Gastroesophageal sphincter (tissue), 4 donors: Measurements from ENCODE around the gene CCDC197. TPM values are rescaled to one million over a fixed set of nuclear protein-coding genes. Genes with fewer than 3 reads are reported as not detected.

ENCODE experiments used
- ATAC-seq: fragments of 150-250 bp; one replicate; pipeline ENCODE4 v1.9.1; 2016; ENCODE audit warnings: mild to moderate bottlenecking, moderate library complexity
- H3K27ac ChIP-seq, 4 donors: fragments of 200-600 bp; sonication (generic) in 3 of 4; 1 replicate in 3 of 4; 2 replicates in 1 of 4; pipeline ENCODE4 v1.5.1; 2016 to 2019
- H3K27me3 ChIP-seq: fragments of 200-600 bp; sonication (generic); one replicate; pipeline ENCODE4 v1.5.1; 2019
- H3K36me3 ChIP-seq, 2 donors: fragments of 200-600 bp; sonication (generic); one replicate each; pipeline ENCODE4 v1.5.1; 2019; ENCODE audit warnings: control low read depth in 1 of 2
- H3K4me1 ChIP-seq, 3 donors: fragments of 200-600 bp; sonication (generic); 1 replicate in 2 of 3; 2 replicates in 1 of 3; pipeline ENCODE4 v1.5.1; 2016 to 2019; ENCODE audit warnings: control low read depth in 2 of 3
- H3K4me3 ChIP-seq, 2 donors: fragments of 200-600 bp; sonication (generic); one replicate each; pipeline ENCODE4 v1.5.1; 2019; ENCODE audit warnings: mild to moderate bottlenecking in 1 of 2, moderate library complexity in 1 of 2
- H3K9me3 ChIP-seq, 3 donors: fragments of 200-600 bp; sonication (generic); one replicate each; pipeline ENCODE4 v1.5.1; 2017 to 2019; ENCODE audit warnings: control low read depth in 2 of 3
- EP300 ChIP-seq: sonication (generic); formaldehyde crosslinking; IDR thresholded peaks from one replicate; pipeline ENCODE4 v1.6.1; 2017; ENCODE audit warnings: antibody characterized with exemption, mild to moderate bottlenecking
- POLR2A ChIP-seq, 2 donors: fragments of 450-650 bp; IDR thresholded peaks; one replicate each; pipeline ENCODE4 v1.6.1; 2017; ENCODE audit warnings: antibody characterized with exemption in 2 of 2, mild to moderate bottlenecking in 2 of 2, moderate library complexity in 1 of 2
- POLR2AphosphoS5 ChIP-seq: sonication (generic); formaldehyde crosslinking; IDR thresholded peaks from one replicate; pipeline ENCODE4 v1.6.1; 2017; ENCODE audit warnings: antibody characterized with exemption
- WGBS, 2 donors: methylation state at CpG; one replicate each; pipeline ENCODE4 v1.1.5; 2018; ENCODE audit warnings: low coverage in 1 of 2; 5-methylcytosine and 5-hydroxymethylcytosine counted together
- total RNA-seq, 4 donors: library from RNA; depleted of rRNA; stranded (reverse); fragments of >200 nt; gene quantifications; one replicate each; pipeline ENCODE4 v1.1.0, GENCODE V29; 2016
- TF ChIP-seq, protein P1 (sequence below), 4 experiments: fragments of 200-600 bp in 2 of 4; fragments of 450-650 bp in 2 of 4; sonication (generic) in 1 of 4; IDR thresholded peaks; one replicate each; pipeline ENCODE4 v1.5.1; 2017 to 2019; ENCODE audit warnings: antibody characterized with exemption in 4 of 4, mild to moderate bottlenecking in 2 of 4, moderate library complexity in 2 of 4

The CCDC197 gene
- not detected for total RNA-seq

DNA sequence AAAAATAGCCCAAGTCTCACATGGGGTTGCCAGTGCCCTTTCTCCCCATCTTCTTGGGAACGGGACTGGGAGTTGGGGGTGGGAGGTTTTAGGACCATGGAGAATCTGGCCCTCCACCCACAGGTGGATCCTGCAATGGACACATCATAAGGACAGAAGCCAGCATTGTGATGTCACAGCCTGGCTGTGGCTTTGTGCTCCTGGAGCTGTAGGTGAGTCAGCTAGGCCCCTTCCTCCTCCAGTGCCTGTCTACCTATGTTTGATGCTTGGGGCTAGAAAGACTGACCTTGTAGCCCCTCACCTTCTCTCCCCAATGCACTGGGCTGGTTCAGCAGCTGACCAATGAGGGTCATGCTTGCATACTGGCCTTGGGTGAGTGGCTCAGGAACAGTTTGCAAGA is at the start of gene CCDC197:
Gene CCDC197, plus strand, starts transcription at position 220 of the 400 bp plus-strand sequence. CDS start 831 bp downstream, outside the sequence.
- Histone ChIP-seq H3K4me1 (peaks cover 0 to 47% (median 22%) of the 10 kb centered on the region in 3 donors), H3K27ac (peak within 1 kb of the TSS in 3 of 4 donors; percentile 84 to 89 (median 85)), H3K27me3 (no peaks in the 10 kb centered on the region), H3K36me3 (no peaks in the 10 kb centered on the region), H3K9me3 (no peaks in the 10 kb centered on the region), H3K4me3 (no peak within 1 kb of the TSS)
- TF ChIP-seq, protein P1, sequence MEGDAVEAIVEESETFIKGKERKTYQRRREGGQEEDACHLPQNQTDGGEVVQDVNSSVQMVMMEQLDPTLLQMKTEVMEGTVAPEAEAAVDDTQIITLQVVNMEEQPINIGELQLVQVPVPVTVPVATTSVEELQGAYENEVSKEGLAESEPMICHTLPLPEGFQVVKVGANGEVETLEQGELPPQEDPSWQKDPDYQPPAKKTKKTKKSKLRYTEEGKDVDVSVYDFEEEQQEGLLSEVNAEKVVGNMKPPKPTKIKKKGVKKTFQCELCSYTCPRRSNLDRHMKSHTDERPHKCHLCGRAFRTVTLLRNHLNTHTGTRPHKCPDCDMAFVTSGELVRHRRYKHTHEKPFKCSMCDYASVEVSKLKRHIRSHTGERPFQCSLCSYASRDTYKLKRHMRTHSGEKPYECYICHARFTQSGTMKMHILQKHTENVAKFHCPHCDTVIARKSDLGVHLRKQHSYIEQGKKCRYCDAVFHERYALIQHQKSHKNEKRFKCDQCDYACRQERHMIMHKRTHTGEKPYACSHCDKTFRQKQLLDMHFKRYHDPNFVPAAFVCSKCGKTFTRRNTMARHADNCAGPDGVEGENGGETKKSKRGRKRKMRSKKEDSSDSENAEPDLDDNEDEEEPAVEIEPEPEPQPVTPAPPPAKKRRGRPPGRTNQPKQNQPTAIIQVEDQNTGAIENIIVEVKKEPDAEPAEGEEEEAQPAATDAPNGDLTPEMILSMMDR (IDR thresholded peaks at IDR 0.05): no peak
- TF ChIP-seq POLR2AphosphoS5 (no peak), EP300 (no peak), POLR2A (IDR thresholded peaks at IDR 0.05) (no peak)
- ATAC-seq: no peak
- 80% methylated on average over 1 of the region's 1 CpG; no CpG with 5 or more reads in 1 of the 2 donors for WGBS, 2 donors

DNA sequence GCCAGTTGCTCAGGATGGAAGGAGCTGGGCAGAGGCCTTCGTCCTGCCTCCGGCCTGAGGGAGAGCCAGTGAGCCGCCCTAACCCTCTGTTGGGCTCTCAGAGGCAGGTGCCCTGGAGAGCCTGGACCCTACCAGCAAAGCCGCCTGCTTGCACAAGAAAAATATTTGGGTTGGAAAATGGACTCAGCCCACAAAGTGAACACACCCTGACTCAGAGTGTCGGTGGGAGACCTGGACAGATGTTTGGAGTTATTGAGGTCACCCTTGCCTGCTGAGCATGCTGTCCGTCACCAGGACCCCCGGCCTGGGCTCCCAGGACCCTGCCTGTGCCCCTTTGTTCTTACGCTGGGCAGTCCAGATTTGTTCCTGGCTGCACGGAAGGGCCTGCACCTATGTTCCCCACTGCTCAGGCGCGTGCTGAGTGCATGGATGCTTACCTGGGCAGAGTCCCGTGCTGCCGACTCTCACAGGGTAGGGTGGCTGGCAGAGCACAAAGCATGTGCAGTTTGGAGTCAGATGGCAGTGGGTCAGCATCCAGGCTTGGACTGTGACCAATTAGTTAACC is 47.5 kb upstream of the CCDC197 start:
- no peak for ATAC-seq
- no peaks in the 10 kb centered on the region for H3K27me3 ChIP-seq
- peaks cover 0 to 65% of the 10 kb centered on the region in 2 donors for H3K36me3 ChIP-seq
- no peaks in the 10 kb centered on the region for H3K9me3 ChIP-seq
- H3K4me1 ChIP-seq: peaks cover 6 to 59% (median 9%) of the 10 kb centered on the region in 3 donors
- H3K27ac ChIP-seq: peak overlapping the region in 3 of 4 donors; percentile 33 to 84 (median 80)
- WGBS, 2 donors: 100% methylated on average over 1 of the region's 13 CpGs; no CpG with 5 or more reads in 1 of the 2 donors
- H3K4me3 ChIP-seq: no peak overlapping the region
- TF ChIP-seq EP300 (no peak), POLR2A (IDR thresholded peaks at IDR 0.05) (no peak), POLR2AphosphoS5 (no peak)
- TF ChIP-seq, protein P1 (IDR thresholded peaks at IDR 0.05): no peak

- TF ChIP-seq, protein P1 (IDR thresholded peaks at IDR 0.05): no peak
- TF ChIP-seq POLR2AphosphoS5 (no peak), POLR2A (IDR thresholded peaks at IDR 0.05) (no peak), EP300 (no peak)
- Histone ChIP-seq H3K36me3 (peaks cover 0 to 50% of the 10 kb centered on the region in 2 donors), H3K27ac (peak overlapping the region; percentile 26 to 84 (median 80)), H3K27me3 (no peaks in the 10 kb centered on the region), H3K4me1 (peaks cover 6 to 61% (median 16%) of the 10 kb centered on the region in 3 donors), H3K4me3 (no peak overlapping the region), H3K9me3 (no peaks in the 10 kb centered on the region)
- no peak for ATAC-seq
- 53 to 80% methylated on average over 2 to 7 of the region's 20 CpGs for WGBS, 2 donors
Measured at GRCh38 chr14:93950948-93951634, 46.0 kb upstream of the CCDC197 start.

- Histone ChIP-seq H3K27me3 (no peaks in the 10 kb centered on the region), H3K4me3 (no peak overlapping the region), H3K27ac (peak overlapping the region; percentile 26 to 84 (median 80)), H3K4me1 (peaks cover 11 to 61% (median 23%) of the 10 kb centered on the region in 3 donors), H3K36me3 (peaks cover 0 to 42% of the 10 kb centered on the region in 2 donors), H3K9me3 (no peaks in the 10 kb centered on the region)
- ATAC-seq: no peak
- 91% methylated on average over 1 of the region's 7 CpGs; no CpG with 5 or more reads in 1 of the 2 donors for WGBS, 2 donors
- no peak for TF ChIP-seq POLR2AphosphoS5
- TF ChIP-seq, protein P1 (IDR thresholded peaks at IDR 0.05): no peak
- TF ChIP-seq POLR2A (IDR thresholded peaks at IDR 0.05): no peak
- TF ChIP-seq EP300: no peak
Measured at GRCh38 chr14:93951635-93952540, 45.2 kb upstream of the CCDC197 start.
